A673 (cell line): ENCODE data around the gene INTS11. TPM values are rescaled to one million over a fixed set of nuclear protein-coding genes. Genes with fewer than 3 reads are reported as not detected.

Source experiments
- BruUV-seq: library from RNA; stranded (reverse); fragments of 400-500 nt; replicated peaks from 2 replicates; lab custom pipeline; 2021; lab: Mats Ljungman, UMichigan
- CTCF ChIA-PET: fragments of 300-600 bp; sonication (Branson Sonifier 250); formaldehyde crosslinking; loops from one replicate; lab custom pipeline; 2022; ENCODE audit warnings: antibody characterized with exemption; lab: Charles Lee
- POLR2A ChIA-PET: fragments of 300-600 bp; sonication (Branson Sonifier 250); formaldehyde crosslinking; loops from one replicate; lab custom pipeline; 2022; ENCODE audit warnings: antibody characterized with exemption; ENCODE audit not compliant: low non-redundant PET; lab: Charles Lee
- DNase-seq: peaks from one replicate; pipeline ENCODE4 v3.0.0-alpha.2; 2015; ENCODE audit warnings: low spot score
- H3K27ac ChIP-seq: fragments of 200-600 bp; sonication (generic); 2 replicates; pipeline ENCODE4 v1.5.1; 2016; ENCODE audit warnings: mixed run types, low read depth, mild to moderate bottlenecking, mixed read lengths, antibody characterized with exemption, low read length; ENCODE audit not compliant: poor library complexity, severe bottlenecking
- H3K27me3 ChIP-seq: fragments of 200-600 bp; sonication (generic); replicated peaks from 2 replicates; pipeline ENCODE4 v1.6.1; 2017; ENCODE audit warnings: mixed run types, low read depth, mild to moderate bottlenecking, mixed read lengths, antibody characterized with exemption, low read length; ENCODE audit not compliant: insufficient read depth, poor library complexity
- H3K36me3 ChIP-seq: fragments of 200-600 bp; sonication (generic); 2 replicates; pipeline ENCODE4 v1.6.1; 2016; ENCODE audit warnings: mixed run types, mild to moderate bottlenecking, mixed read lengths, antibody characterized with exemption, low read length; ENCODE audit not compliant: insufficient read depth, poor library complexity, severe bottlenecking
- H3K4me1 ChIP-seq: fragments of 200-600 bp; sonication (generic); 2 replicates; pipeline ENCODE4 v1.6.1; 2017; ENCODE audit warnings: mixed run types, mild to moderate bottlenecking, mixed read lengths, antibody characterized with exemption, low read length; ENCODE audit not compliant: insufficient read depth, poor library complexity, severe bottlenecking
- H3K4me3 ChIP-seq: fragments of 200-600 bp; sonication (generic); 2 replicates; pipeline ENCODE4 v1.5.1; 2016; ENCODE audit warnings: low read depth, mixed run types, mild to moderate bottlenecking, mixed read lengths, low read length; ENCODE audit not compliant: poor library complexity, severe bottlenecking
- H3K9me3 ChIP-seq: fragments of 200-600 bp; sonication (generic); 2 replicates; pipeline ENCODE4 v1.6.1; 2016; ENCODE audit warnings: mixed run types, low read depth, mild to moderate bottlenecking, mixed read lengths, antibody characterized with exemption, low read length; ENCODE audit not compliant: poor library complexity, severe bottlenecking
- CTCF ChIP-seq: fragments of 300-800, 200-600 bp; sonication (generic); conservative IDR thresholded peaks from 2 replicates; pipeline ENCODE4 v1.5.1; 2017; ENCODE audit warnings: low read depth, mild to moderate bottlenecking, antibody characterized with exemption, low read length, moderate library complexity, mixed read lengths
- EZH2 ChIP-seq: fragments of 200-600 bp; sonication (generic); IDR thresholded peaks from 2 replicates; pipeline ENCODE4 v1.6.1; 2017; ENCODE audit warnings: borderline replicate concordance, low read depth, mild to moderate bottlenecking, mixed read lengths, antibody characterized with exemption, low read length; ENCODE audit not compliant: poor library complexity, severe bottlenecking
- intact Hi-C: fragments of 100-400 bp; cut with micrococcal nuclease; formaldehyde crosslinking; loops from one replicate; pipeline ENCODE4 v1.10.0; 2022; ENCODE audit not compliant: unreplicated experiment
- total RNA-seq: library from RNA; stranded (reverse); gene quantifications from 2 replicates; pipeline ENCODE4 v1.2.3, GENCODE V29; 2021

INTS11 gene
- total RNA-seq, 1 experiment from 2014 or later, result 156 TPM

GRCh38 chr1:1282998-1283397, 41.5 kb downstream of the INTS11 start:
- H3K36me3 ChIP-seq, result no peaks in the 10 kb centered on the region
- ChIA-PET CTCF (no interaction called here), POLR2A (no interaction called here)
- H3K4me1 ChIP-seq, result no peaks in the 10 kb centered on the region
- no peak overlapping the region for H3K27ac ChIP-seq
- no peak overlapping the region for H3K4me3 ChIP-seq
- no peak for DNase-seq
- H3K27me3 ChIP-seq, result no peaks in the 10 kb centered on the region
- no peaks in the 10 kb centered on the region for H3K9me3 ChIP-seq
- intact Hi-C loops, result no loop called here
- TF ChIP-seq EZH2 (no peak), CTCF (no peak)
- BruUV-seq, result no TSS peak

- intact Hi-C loops, result no loop called here
- CTCF ChIA-PET, result no interaction called here
- POLR2A ChIA-PET, result no interaction called here
- Histone ChIP-seq H3K4me3 (no peak overlapping the region), H3K27me3 (no peaks in the 10 kb centered on the region), H3K9me3 (no peaks in the 10 kb centered on the region), H3K4me1 (no peaks in the 10 kb centered on the region), H3K36me3 (no peaks in the 10 kb centered on the region), H3K27ac (no peak overlapping the region)
- no TSS peak for BruUV-seq
- TF ChIP-seq EZH2, result no peak
- no peak for TF ChIP-seq CTCF
- DNase-seq, result no peak
Measured at GRCh38 chr1:1281533-1282321, 42.7 kb downstream of the INTS11 start.

GRCh38 chr1:1280782-1281481, 43.5 kb downstream of the INTS11 start:
- H3K27ac ChIP-seq, result no peak overlapping the region
- H3K9me3 ChIP-seq, result no peaks in the 10 kb centered on the region
- ChIA-PET POLR2A (no interaction called here), CTCF (no interaction called here)
- H3K27me3 ChIP-seq, result no peaks in the 10 kb centered on the region
- no peaks in the 10 kb centered on the region for H3K4me1 ChIP-seq
- no peak for DNase-seq
- TF ChIP-seq EZH2 (no peak), CTCF (no peak)
- intact Hi-C loops, result no loop called here
- no peak overlapping the region for H3K4me3 ChIP-seq
- no TSS peak for BruUV-seq
- no peaks in the 10 kb centered on the region for H3K36me3 ChIP-seq
